Prostate gland (tissue), 2 donors: Measurements from ENCODE around the gene KCNT1. TPM values are rescaled to one million over a fixed set of nuclear protein-coding genes. Genes with fewer than 3 reads are reported as not detected.

ENCODE experiments used
- DNase-seq: peaks from one replicate; pipeline ENCODE4 v3.0.0-alpha.2; 2019; ENCODE audit warnings: low spot score
- H3K27ac ChIP-seq, 2 donors: fragments of 200-600 bp; sonication (generic); 2 replicates each; pipeline ENCODE4 v1.5.1; 2017 to 2019
- H3K27me3 ChIP-seq: fragments of 200-600 bp; sonication (generic); replicated peaks from 2 replicates; pipeline ENCODE4 v1.5.1; 2019; ENCODE audit not compliant: insufficient read depth
- H3K36me3 ChIP-seq, 2 donors: fragments of 200-600 bp; sonication (generic); 1 replicate in 1 of 2; 2 replicates in 1 of 2; pipeline versions ENCODE4 v1.5.1 to v1.8.1; 2017 to 2019
- H3K4me1 ChIP-seq: fragments of 200-600 bp; sonication (generic); replicated peaks from 2 replicates; pipeline ENCODE4 v1.5.1; 2019
- H3K4me3 ChIP-seq, 2 donors: fragments of 200-600 bp; sonication (generic); 2 replicates each; pipeline ENCODE4 v1.5.1; 2017 to 2019
- H3K9me3 ChIP-seq: fragments of 200-600 bp; sonication (generic); 2 replicates; pipeline ENCODE4 v1.5.1; 2017
- CTCF ChIP-seq, 4 experiments: fragments of 200-600 bp in 2 of 4; fragments of 450-650 bp in 2 of 4; sonication (generic) in 2 of 4; IDR thresholded peaks; 1 replicate in 3 of 4; 2 replicates in 1 of 4; pipeline ENCODE4 v1.5.1; 2016 to 2019; ENCODE audit warnings: antibody characterized with exemption in 4 of 4, mild to moderate bottlenecking in 2 of 4, moderate library complexity in 2 of 4
- POLR2A ChIP-seq: fragments of 450-650 bp; IDR thresholded peaks from one replicate; pipeline ENCODE4 v1.6.1; 2016; ENCODE audit warnings: antibody characterized with exemption, mild to moderate bottlenecking
- POLR2AphosphoS5 ChIP-seq: sonication (generic); formaldehyde crosslinking; IDR thresholded peaks from one replicate; pipeline ENCODE4 v1.6.1; 2017; ENCODE audit warnings: antibody characterized with exemption
- WGBS: methylation state at CpG from one replicate; pipeline ENCODE4 v1.1.5; 2018; 5-methylcytosine and 5-hydroxymethylcytosine counted together
- intact Hi-C: fragments of 100-400 bp; cut with DNase I; formaldehyde crosslinking; loops from one replicate; pipeline ENCODE4 v1.14.2; 2022
- total RNA-seq, 2 donors: library from RNA; depleted of rRNA; stranded (reverse); fragments of >200 nt; gene quantifications; one replicate each; pipeline ENCODE4 v1.1.0, GENCODE V29; 2016

KCNT1 gene
- total RNA-seq, 2 donors from 2014 or later, result 0.09 to 3.0 TPM

- H3K27me3 ChIP-seq, result no peaks in the 10 kb centered on the region
- intact Hi-C loops, result no loop called here
- no peaks in the 10 kb centered on the region for H3K36me3 ChIP-seq
- WGBS, result 97% methylated on average over 8 of the region's 8 CpGs
- no peak for DNase-seq
- no peaks in the 10 kb centered on the region for H3K9me3 ChIP-seq
- TF ChIP-seq CTCF (IDR thresholded peaks at IDR 0.05) (no peak), POLR2AphosphoS5 (no peak), POLR2A (no peak)
- no peak overlapping the region for H3K4me3 ChIP-seq
- no peak overlapping the region for H3K27ac ChIP-seq
- no peaks in the 10 kb centered on the region for H3K4me1 ChIP-seq
Observed at GRCh38 chr9:135752281-135753204, 50.6 kb downstream of the KCNT1 start.

GRCh38 chr9:135753391-135754105 is 51.6 kb downstream of the KCNT1 start:
- Histone ChIP-seq H3K4me3 (no peak overlapping the region), H3K4me1 (no peaks in the 10 kb centered on the region), H3K9me3 (no peaks in the 10 kb centered on the region), H3K36me3 (no peaks in the 10 kb centered on the region), H3K27ac (no peak overlapping the region), H3K27me3 (no peaks in the 10 kb centered on the region)
- 74% methylated on average over 12 of the region's 14 CpGs for WGBS
- intact Hi-C loops, result no loop called here
- no peak for TF ChIP-seq CTCF (IDR thresholded peaks at IDR 0.05)
- TF ChIP-seq POLR2A, result no peak
- TF ChIP-seq POLR2AphosphoS5, result no peak
- no peak for DNase-seq

- Histone ChIP-seq H3K36me3 (no peaks in the 10 kb centered on the region), H3K4me1 (no peaks in the 10 kb centered on the region), H3K27me3 (no peaks in the 10 kb centered on the region), H3K9me3 (no peaks in the 10 kb centered on the region), H3K4me3 (no peak overlapping the region), H3K27ac (no peak overlapping the region)
- DNase-seq, result no peak
- 87% methylated on average over 10 of the region's 10 CpGs for WGBS
- TF ChIP-seq POLR2AphosphoS5 (no peak), POLR2A (no peak), CTCF (IDR thresholded peaks at IDR 0.05) (no peak)
- intact Hi-C loops, result no loop called here
Observed at GRCh38 chr9:135756576-135756975, 54.6 kb downstream of the KCNT1 start.

- TF ChIP-seq POLR2AphosphoS5 (no peak), CTCF (IDR thresholded peaks at IDR 0.05) (no peak), POLR2A (no peak)
- DNase-seq, result no peak
- H3K27ac ChIP-seq, result no peak overlapping the region
- 36% methylated on average over 14 of the region's 14 CpGs for WGBS
- intact Hi-C loops, result no loop called here
- no peaks in the 10 kb centered on the region for H3K4me1 ChIP-seq
- H3K4me3 ChIP-seq, result no peak overlapping the region
- no peaks in the 10 kb centered on the region for H3K27me3 ChIP-seq
- H3K9me3 ChIP-seq, result no peaks in the 10 kb centered on the region
- H3K36me3 ChIP-seq, result no peaks in the 10 kb centered on the region
Observed at GRCh38 chr9:135757356-135757755, 55.4 kb downstream of the KCNT1 start.
